GM19455 (cell line): ENCODE measurements around the gene EIF4ENIF1.
"Not testable (repeated sequence)": the region's sequence is repeated elsewhere in the genome, so short reads cannot be mapped to it uniquely, and the experiment has no call there.

Source experiments
- ATAC-seq: cut with Tn5 transposase; IDR thresholded peaks from one replicate; pipeline ENCODE4 v1.9.1; 2021; ENCODE audit not compliant: unreplicated experiment

EIF4ENIF1 gene

GRCh38 chr22:31492151-31492550 lies 2.5 kb upstream of the EIF4ENIF1 start:
- ATAC-seq: no peak

GRCh38 chr22:31491218-31491962 lies 1.7 kb upstream of the EIF4ENIF1 start:
- ATAC-seq: no peak

DNA sequence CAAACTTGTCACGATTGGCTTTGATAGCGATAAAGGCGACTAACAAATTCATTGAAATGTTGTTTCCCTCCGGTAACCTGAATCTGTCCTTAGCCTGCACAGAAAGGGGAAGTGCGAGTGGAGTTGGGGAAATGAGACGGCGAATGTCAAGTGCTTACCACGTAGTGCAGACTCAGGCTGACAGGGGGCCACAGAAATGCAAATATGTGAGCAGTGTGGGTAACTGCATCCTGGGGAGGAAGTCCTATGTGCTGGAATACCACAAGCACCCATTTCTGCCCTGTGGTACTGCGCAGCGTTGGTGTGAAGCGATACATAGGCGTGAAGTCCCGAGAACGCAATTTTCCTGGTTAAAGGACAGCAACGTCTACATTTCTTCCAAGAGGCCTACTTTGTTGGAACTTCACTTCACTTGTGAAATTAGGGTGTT lies 869 bp upstream of the EIF4ENIF1 start:
- peak; percentile 51 for ATAC-seq

DNA sequence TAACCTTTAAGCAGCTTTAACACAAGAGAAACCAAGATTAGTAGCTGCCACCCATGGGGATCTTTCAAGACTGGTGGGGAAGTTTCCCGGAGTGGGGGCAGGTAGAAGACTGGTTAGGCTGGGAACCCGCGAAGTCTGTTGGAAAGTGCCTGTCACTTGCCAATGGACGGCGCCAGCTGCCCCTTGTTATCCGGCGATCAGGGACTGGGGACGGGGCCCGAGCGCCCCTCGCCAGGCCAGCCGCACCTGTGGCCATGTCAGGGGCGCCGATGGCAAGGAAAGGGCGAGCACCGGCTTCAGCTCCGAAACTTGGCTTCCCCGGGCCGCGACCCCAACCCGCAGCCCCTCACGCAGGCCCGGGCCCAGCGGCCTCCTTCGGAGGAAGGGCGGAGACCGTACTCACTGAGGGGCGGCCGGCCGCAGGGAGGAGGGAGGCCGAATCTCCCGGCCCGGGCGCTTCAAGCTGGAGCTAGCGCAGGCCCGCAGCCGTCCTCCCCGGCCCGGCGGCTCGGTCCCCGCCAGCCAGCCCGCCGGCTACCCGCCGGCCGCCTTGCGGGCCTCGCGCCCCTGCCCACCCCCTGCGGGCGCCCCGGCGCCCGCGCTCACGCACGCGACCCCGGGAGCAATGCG lies 539 bp downstream of the EIF4ENIF1 start:
- ATAC-seq: no peak

- ATAC-seq: no peak
Observed at GRCh38 chr22:31488346-31488883, 1.2 kb downstream of the EIF4ENIF1 start.

DNA sequence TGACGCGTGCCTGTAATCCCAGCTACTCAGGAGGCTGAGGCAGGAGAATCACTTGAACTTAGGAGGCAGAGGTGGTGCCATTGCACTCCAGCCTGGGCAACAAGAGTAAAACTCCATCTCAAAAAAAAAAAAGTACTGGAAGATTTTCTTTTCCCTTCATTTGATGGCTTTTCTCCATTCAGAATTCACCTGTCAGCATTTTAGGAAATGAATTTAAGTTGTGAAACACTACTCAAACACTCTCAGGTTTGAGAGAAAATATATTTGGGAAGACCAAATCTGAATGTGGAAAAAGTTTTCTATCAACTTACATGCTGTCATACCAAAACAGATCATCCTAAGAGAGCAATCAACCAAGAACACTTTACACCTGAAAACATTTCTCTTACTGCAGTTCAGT lies 2.7 kb downstream of the EIF4ENIF1 start:
- no peak for ATAC-seq

DNA sequence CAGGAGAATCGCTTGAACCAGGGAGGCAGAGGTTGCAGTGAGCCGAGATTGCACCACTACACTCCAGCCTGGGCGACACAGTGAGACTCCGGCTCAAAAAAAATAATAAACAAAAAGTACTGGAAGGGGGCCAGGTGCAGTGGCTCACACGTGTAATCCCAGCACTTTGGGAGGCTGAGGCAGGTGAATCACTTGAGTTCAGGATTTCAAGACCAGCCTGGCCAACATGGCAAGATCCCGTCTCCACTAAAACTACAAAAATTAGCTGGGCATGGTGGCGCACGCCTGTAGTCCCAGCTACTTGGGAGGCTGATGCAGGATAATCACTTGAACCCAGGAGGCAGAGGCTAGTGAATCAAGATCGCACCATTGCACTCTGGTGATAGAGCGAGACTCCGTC lies 3.3 kb downstream of the EIF4ENIF1 start:
- ATAC-seq: not testable (repeated sequence)

- not testable (repeated sequence) for ATAC-seq
Observed at GRCh38 chr22:31482470-31482869, 7.2 kb downstream of the EIF4ENIF1 start.

DNA sequence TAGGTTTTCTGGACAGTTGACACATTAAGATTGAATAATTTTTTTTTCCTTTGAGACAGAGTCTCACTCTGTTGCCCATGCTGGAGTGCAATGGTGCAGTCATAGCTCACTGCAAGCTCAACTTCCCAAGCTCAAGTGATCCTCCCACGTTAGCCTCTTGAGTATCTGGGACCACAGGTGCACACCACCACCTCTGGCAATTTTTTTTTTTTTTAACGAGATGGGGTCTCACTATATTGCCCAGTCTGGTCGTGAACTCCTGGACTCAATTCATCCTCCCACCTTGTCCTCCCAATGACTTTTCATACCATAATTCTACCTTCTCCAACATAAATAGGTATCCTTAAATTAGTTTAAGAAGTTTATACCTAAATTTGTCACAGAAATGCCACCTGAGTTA lies 8.5 kb downstream of the EIF4ENIF1 start:
- no peak for ATAC-seq

DNA sequence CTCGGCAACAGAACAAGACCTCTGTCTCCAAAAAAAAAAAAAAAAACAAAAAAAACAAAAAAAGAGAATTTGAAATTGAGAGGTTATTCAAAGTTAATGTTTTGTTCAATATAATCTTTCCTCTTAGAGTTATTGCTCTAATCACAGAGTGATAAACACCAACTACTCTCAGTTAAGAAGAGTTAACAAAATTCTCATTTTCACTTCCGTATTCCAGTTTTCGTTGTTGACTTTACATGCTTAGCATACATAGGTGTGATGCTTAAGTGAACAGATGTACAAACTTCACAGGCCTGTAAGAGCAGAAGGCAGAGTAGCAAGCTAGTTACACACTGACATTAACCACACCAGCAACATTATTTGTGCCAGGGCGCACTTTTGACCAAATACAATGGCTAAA lies 12.3 kb downstream of the EIF4ENIF1 start:
- no peak for ATAC-seq

DNA sequence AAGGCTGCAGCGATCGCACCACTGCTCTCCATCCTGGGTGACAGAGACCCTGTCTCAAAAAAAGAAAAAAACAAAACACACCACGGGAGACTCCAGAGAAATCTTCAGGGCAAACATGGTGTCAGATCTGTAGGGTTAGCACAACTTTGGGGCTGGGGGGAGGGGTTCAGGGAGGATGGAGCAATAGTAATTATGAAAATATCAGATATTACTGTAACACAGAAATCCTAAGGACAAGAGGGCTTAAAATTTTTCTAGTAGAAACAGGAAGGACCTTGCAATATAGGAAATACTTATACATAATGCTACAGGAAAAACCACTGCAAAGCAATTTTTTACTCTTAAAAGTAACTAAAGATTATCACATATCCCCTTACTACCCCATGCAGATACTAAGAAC lies 13.8 kb downstream of the EIF4ENIF1 start:
- no peak for ATAC-seq

GRCh38 chr22:31474743-31475142 lies 14.9 kb downstream of the EIF4ENIF1 start:
- no peak for ATAC-seq

DNA sequence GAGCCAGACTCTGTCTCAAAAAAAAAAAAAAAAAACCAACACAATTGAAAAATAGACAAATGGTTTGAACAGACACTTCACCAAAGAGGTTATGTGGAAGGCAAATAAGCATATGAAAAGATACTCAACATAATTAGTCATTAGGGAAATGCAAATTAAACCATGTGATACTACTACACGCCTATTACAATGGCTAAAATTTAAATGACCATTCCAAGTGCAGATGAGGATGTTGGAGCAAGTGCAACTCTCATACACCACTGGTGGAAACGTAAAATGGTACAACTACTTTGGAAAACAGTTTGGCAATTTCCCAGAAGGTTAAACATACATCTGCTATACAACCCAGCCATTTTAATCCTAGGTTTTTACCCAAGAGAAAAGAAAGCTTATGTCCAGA lies 24.3 kb downstream of the EIF4ENIF1 start:
- ATAC-seq: no peak

DNA sequence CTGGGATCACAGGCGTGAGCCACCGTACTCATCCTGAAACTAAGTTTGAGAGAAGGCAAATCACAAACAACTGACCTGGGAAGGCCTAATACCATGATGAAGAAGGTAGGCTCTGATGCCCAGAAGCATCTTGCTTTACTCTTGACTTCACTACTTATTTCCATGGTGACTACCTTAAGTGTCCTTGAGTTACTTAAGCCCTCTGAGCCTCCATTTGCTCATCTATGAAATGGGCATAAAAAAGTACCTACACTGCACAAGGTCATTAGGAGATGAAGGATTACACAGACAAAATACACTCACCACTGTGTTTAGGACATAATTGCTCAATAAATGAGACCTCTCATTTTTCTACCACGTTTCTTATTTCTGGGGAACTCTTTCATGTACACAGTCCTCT lies 27.9 kb downstream of the EIF4ENIF1 start:
- ATAC-seq: no peak

DNA sequence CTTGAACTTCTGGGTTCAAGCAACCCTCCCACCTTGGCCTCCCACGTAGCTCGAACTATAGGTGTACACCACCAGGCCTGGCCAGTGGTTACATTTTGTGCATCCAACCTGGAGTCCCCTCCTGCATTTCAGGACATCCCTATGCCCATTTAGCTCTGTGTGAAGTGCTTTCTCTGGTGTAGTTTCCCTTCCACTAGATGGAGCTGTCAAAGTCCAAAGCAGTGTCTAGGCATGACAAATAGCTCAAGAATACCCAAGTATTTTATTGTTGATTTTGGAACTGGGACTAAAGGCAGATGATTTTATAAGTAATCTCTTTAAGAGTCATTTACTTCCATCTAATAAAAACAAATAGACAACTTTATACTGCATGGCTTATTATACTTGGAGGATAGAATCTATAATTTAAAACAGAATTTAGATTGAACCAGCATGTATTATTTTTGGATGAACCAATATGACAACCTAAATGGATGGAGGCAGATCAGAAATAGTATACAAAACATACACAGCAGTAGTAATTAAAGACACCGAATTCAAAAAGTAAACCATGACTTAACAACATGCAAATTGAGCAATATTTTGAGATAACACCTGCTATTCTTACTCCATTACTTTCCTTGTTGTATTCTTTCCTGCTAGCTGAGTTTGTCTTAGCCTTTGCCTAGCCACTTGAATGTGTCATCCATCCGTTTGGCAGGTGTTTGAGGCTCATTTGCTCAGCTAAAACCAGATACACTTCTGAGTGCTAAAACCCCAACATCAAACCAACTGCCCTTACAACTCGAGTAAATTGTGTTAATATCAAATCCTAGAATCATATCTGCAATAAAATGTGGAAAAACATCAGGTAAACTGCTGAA lies 37.7 kb downstream of the EIF4ENIF1 start:
- no peak for ATAC-seq

- no peak for ATAC-seq
Observed at GRCh38 chr22:31449506-31449905, 40.1 kb downstream of the EIF4ENIF1 start.

- no peak for ATAC-seq
Observed at GRCh38 chr22:31448382-31448781, 41.3 kb downstream of the EIF4ENIF1 start.

DNA sequence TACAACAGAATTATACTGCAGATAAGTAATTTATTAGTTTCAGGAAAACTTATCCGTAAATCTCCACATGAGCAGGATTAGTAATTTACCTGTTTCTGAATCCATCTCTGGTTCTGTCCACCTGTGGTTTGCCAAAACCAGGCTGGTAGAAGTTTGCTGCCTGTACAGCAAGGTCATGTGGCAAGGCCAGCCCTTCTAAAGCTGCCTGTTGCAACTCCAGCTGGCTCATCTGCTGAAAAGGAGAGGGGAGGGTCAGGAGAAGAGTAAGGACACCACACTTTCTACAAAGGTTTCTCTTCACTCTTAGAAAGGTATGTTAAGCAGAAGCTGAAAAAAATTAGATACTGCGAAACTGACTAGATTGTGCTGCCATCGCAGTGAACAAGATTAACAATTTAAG lies 42.3 kb downstream of the EIF4ENIF1 start:
- no peak for ATAC-seq

GRCh38 chr22:31446767-31447166 lies 42.9 kb downstream of the EIF4ENIF1 start:
- no peak for ATAC-seq

- ATAC-seq: no peak
Observed at GRCh38 chr22:31446208-31446607, 43.4 kb downstream of the EIF4ENIF1 start.

GRCh38 chr22:31445642-31446041 lies 44.0 kb downstream of the EIF4ENIF1 start:
- ATAC-seq: no peak
